Sigmoid colon (tissue), 7 donors: ENCODE measurements around the gene RPS6KA2. TPM values are rescaled to one million over a fixed set of nuclear protein-coding genes. Genes with fewer than 3 reads are reported as not detected.

Experiments
- DNase-seq: peaks from one replicate; pipeline ENCODE4 v3.0.0-alpha.2; 2019
- H3K27ac ChIP-seq, 4 donors: fragments of 200-600 bp; sonication (generic); one replicate each; pipeline ENCODE4 v1.5.1; 2016 to 2019; ENCODE audit warnings: mild to moderate bottlenecking in 1 of 4
- H3K27me3 ChIP-seq, 3 donors: fragments of 200-600 bp; sonication (generic); one replicate each; pipeline ENCODE4 v1.5.1; 2019; ENCODE audit warnings: mild to moderate bottlenecking in 1 of 3
- H3K36me3 ChIP-seq, 4 donors: fragments of 200-600 bp; sonication (generic); one replicate each; pipeline ENCODE4 v1.5.1; 2016 to 2019
- H3K4me1 ChIP-seq, 4 donors: fragments of 200-600 bp; sonication (generic); one replicate each; pipeline ENCODE4 v1.5.1; 2017 to 2019
- H3K4me3 ChIP-seq, 4 donors: fragments of 200-600 bp; sonication (generic); one replicate each; pipeline ENCODE4 v1.5.1; 2017 to 2019; ENCODE audit warnings: mild to moderate bottlenecking in 2 of 4, moderate library complexity in 1 of 4
- H3K9me3 ChIP-seq, 4 donors: fragments of 200-600 bp in 3 of 4; sonication (generic) in 3 of 4; one replicate each; pipeline versions ENCODE4 v1.5.1 to v1.6.1; 2013 to 2019
- CTCF ChIP-seq, 4 experiments: fragments of 450-650 bp in 3 of 4; fragments of 200-600 bp in 1 of 4; IDR thresholded peaks; one replicate each; pipeline ENCODE4 v1.5.1; 2016 to 2019; ENCODE audit warnings: antibody characterized with exemption in 4 of 4, mild to moderate bottlenecking in 3 of 4, moderate library complexity in 2 of 4
- EP300 ChIP-seq, 4 donors: sonication (generic); formaldehyde crosslinking; IDR thresholded peaks; one replicate each; pipeline ENCODE4 v1.6.1; 2017; ENCODE audit warnings: antibody characterized with exemption in 4 of 4
- POLR2A ChIP-seq, 2 donors: fragments of 450-650 bp; IDR thresholded peaks; one replicate each; pipeline ENCODE4 v1.6.1; 2016; ENCODE audit warnings: antibody characterized with exemption in 2 of 2, mild to moderate bottlenecking in 2 of 2, moderate library complexity in 2 of 2
- POLR2AphosphoS5 ChIP-seq, 4 donors: sonication (generic); formaldehyde crosslinking; IDR thresholded peaks; one replicate each; pipeline ENCODE4 v1.6.1; 2017; ENCODE audit warnings: antibody characterized with exemption in 4 of 4
- WGBS, 2 donors: extraction: QIAGEN DNeasy Blood & Tissue Kit; methylation state at CpG; one replicate each; pipeline ENCODE4 v1.1.7; 2013; 5-methylcytosine and 5-hydroxymethylcytosine counted together
- intact Hi-C: fragments of 100-400 bp; cut with DNase I; formaldehyde crosslinking; loops from one replicate; pipeline ENCODE4 v1.15.1; 2023
- polyA plus RNA-seq, 3 donors: library from polyadenylated mRNA; stranded (reverse); fragments of 200-250 nt; gene quantifications; one replicate each; pipeline ENCODE4 v1.2.3, GENCODE V29; 2013
- total RNA-seq, 4 donors: library from RNA; depleted of rRNA; stranded (reverse); fragments of >200 nt; gene quantifications; one replicate each; pipeline ENCODE4 v1.1.0, GENCODE V29; 2016
- donor health status: healthy with polysubstance abuse.
- donor health status: Bipolar disorder and iron deficiency.
- donor health status: healthy.

Gene RPS6KA2
- total and polyA plus RNA-seq, 7 donors: 6.5 to 44.7 (median 27.8) TPM

GRCh38 chr6:166442131-166442685 lies 184.8 kb downstream of the RPS6KA2 start:
- intact Hi-C loops: no loop called here
- DNase-seq: no peak
- peaks cover 0 to 23% (median 3%) of the 10 kb centered on the region in 4 donors for H3K36me3 ChIP-seq
- no peaks in the 10 kb centered on the region for H3K27me3 ChIP-seq
- 80 to 87% methylated on average over 18 of the region's 18 CpGs for WGBS, 2 donors
- no peak for TF ChIP-seq POLR2A (IDR thresholded peaks at IDR 0.05)
- TF ChIP-seq CTCF (IDR thresholded peaks at IDR 0.05): no peak
- TF ChIP-seq POLR2AphosphoS5 (IDR thresholded peaks at IDR 0.05): no peak
- no peak for TF ChIP-seq EP300 (IDR thresholded peaks at IDR 0.05)
- H3K4me1 ChIP-seq: no peaks in the 10 kb centered on the region
- H3K9me3 ChIP-seq: no peaks in the 10 kb centered on the region
- H3K4me3 ChIP-seq: no peak overlapping the region
- no peak overlapping the region for H3K27ac ChIP-seq

DNA sequence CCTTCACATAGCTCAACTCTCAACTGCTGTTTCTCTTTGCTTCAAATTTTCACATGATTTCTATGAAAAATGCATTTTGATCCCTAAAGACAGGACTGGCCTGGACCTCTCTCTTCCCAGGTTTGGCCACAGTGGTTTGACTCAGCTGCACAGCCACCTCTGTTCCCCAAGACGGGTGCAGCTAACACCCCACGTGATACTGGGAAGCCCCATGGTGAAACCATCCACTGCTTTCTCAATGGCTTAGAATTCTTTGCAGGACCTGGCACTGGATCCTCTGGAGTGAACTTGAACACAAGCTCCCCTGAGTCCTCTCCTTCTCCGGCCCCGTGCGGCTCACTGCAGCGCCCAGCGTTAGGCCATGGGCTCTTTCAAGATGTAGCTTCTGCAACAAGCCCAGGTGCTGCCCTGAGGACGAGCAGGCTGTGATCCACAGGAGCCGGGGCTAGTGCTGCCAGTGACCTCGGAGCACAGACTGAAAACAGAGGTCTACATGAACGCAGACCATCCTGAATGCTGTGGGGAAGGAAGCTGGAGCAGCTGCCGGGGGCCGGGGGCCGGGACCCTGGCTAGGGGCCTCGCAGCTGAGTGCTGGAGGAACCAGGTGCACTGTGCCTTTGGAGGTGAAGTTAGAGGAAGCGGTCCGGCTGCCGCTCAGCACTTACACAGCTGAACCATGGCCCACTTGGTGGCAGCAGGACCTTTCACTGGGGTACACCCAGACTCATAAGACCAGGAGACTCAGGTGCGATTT lies 185.5 kb downstream of the RPS6KA2 start:
- no peaks in the 10 kb centered on the region for H3K4me1 ChIP-seq
- TF ChIP-seq EP300 (IDR thresholded peaks at IDR 0.05) (no peak), CTCF (IDR thresholded peaks at IDR 0.05) (no peak), POLR2A (IDR thresholded peaks at IDR 0.05) (no peak), POLR2AphosphoS5 (IDR thresholded peaks at IDR 0.05) (no peak)
- WGBS, 2 donors: 56 to 82% methylated on average over 19 of the region's 19 CpGs
- no peak overlapping the region for H3K27ac ChIP-seq
- no peak overlapping the region for H3K4me3 ChIP-seq
- DNase-seq: no peak
- H3K36me3 ChIP-seq: peaks cover 0 to 16% (median 0%) of the 10 kb centered on the region in 4 donors
- intact Hi-C loops: no loop called here
- H3K9me3 ChIP-seq: no peaks in the 10 kb centered on the region
- H3K27me3 ChIP-seq: no peaks in the 10 kb centered on the region

DNA sequence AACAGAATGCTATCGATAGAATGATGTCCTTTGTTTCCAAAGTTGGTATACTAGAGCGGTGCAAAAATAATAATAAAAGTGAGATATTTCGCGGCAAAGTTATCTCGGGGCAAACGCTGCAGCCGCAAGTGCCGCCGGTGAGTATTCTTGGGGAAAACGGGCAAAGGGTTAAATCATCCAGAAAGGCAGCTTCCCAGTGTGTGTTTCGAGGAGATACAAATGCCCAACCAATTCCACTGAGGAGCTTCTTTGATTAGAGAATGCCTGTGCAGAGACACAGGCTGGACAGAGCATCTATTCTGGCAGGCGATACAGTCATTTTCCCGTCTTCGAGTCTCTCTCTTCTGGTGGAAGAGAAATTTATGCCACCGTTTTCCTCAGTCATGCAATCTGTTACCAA lies 186.3 kb downstream of the RPS6KA2 start:
- Histone ChIP-seq H3K4me1 (no peaks in the 10 kb centered on the region), H3K36me3 (peaks cover 0 to 8% (median 0%) of the 10 kb centered on the region in 4 donors), H3K9me3 (no peaks in the 10 kb centered on the region), H3K27me3 (no peaks in the 10 kb centered on the region), H3K27ac (no peak overlapping the region), H3K4me3 (no peak overlapping the region)
- 88 to 95% methylated on average over 15 of the region's 15 CpGs for WGBS, 2 donors
- intact Hi-C loops: no loop called here
- TF ChIP-seq EP300 (IDR thresholded peaks at IDR 0.05) (no peak), CTCF (IDR thresholded peaks at IDR 0.05) (no peak), POLR2A (IDR thresholded peaks at IDR 0.05) (no peak), POLR2AphosphoS5 (IDR thresholded peaks at IDR 0.05) (no peak)
- no peak for DNase-seq

- Histone ChIP-seq H3K4me3 (no peak overlapping the region), H3K9me3 (no peaks in the 10 kb centered on the region), H3K4me1 (no peaks in the 10 kb centered on the region), H3K36me3 (peaks cover 0 to 13% (median 0%) of the 10 kb centered on the region in 4 donors), H3K27ac (no peak overlapping the region), H3K27me3 (no peaks in the 10 kb centered on the region)
- TF ChIP-seq CTCF (IDR thresholded peaks at IDR 0.05): no peak
- TF ChIP-seq POLR2A (IDR thresholded peaks at IDR 0.05): no peak
- no peak for TF ChIP-seq POLR2AphosphoS5 (IDR thresholded peaks at IDR 0.05)
- no peak for TF ChIP-seq EP300 (IDR thresholded peaks at IDR 0.05)
- intact Hi-C loops: no loop called here
- no peak for DNase-seq
- 70 to 91% methylated on average over 11 of the region's 11 CpGs for WGBS, 2 donors
These were observed 186.9 kb downstream of the RPS6KA2 start for GRCh38 chr6:166440106-166440505.
